Activated T-helper 1 cell treated with anti-CD3 and anti-CD28 coated beads, Interleukin-12 subunit alpha, Interleukin-12 subunit beta, Interleukin-2, Interleukin-4 antibody, amounts not matched to agents 30 ng/mL and 10 ng/mL and 1 ng/mL, durations not matched to agents 14 hours and 24 hours and 36 hours (primary cell): ENCODE measurements around the gene CCDC91. TPM values are rescaled to one million over a fixed set of nuclear protein-coding genes. Genes with fewer than 3 reads are reported as not detected.

Experiments
- DNase-seq: peaks from one replicate; pipeline ENCODE4 v3.0.0; 2021; ENCODE audit warnings: low spot score
- H3K27ac Mint-ChIP-seq: one replicate; pipeline ENCODE4 v1.8.0; 2021; ENCODE audit warnings: mild to moderate bottlenecking, mixed read lengths
- H3K27me3 Mint-ChIP-seq: one replicate; pipeline ENCODE4 v1.8.0; 2022; ENCODE audit warnings: mild to moderate bottlenecking, moderate library complexity, mixed read lengths; ENCODE audit not compliant: insufficient read depth
- H3K36me3 Mint-ChIP-seq: one replicate; pipeline ENCODE4 v1.8.0; 2021; ENCODE audit warnings: low read depth, mixed read lengths
- H3K4me1 Mint-ChIP-seq: one replicate; pipeline ENCODE4 v1.8.0; 2021; ENCODE audit warnings: low read depth, mixed read lengths
- H3K4me3 Mint-ChIP-seq: one replicate; pipeline ENCODE4 v1.8.0; 2021; ENCODE audit warnings: mild to moderate bottlenecking, moderate library complexity, mixed read lengths
- H3K9me3 Mint-ChIP-seq: one replicate; pipeline ENCODE4 v1.8.0; 2021; ENCODE audit warnings: mixed read lengths
- intact Hi-C: fragments of 100-400 bp; cut with micrococcal nuclease; formaldehyde crosslinking; loops from one replicate; pipeline ENCODE4 v1.15.1; 2024
- total RNA-seq: library from RNA; stranded (reverse); gene quantifications from 2 replicates; pipeline ENCODE4 v1.2.3, GENCODE V29; 2022

The CCDC91 gene
- total RNA-seq, 1 donor from 2014 or later = 12.9 TPM

GRCh38 chr12:28171356-28172060, 18.7 kb upstream of the CCDC91 start:
- peaks cover 10% of the 10 kb centered on the region for H3K4me1 Mint-ChIP-seq
- no peaks in the 10 kb centered on the region for H3K27me3 Mint-ChIP-seq
- no peak overlapping the region for H3K27ac Mint-ChIP-seq
- no peaks in the 10 kb centered on the region for H3K36me3 Mint-ChIP-seq
- intact Hi-C loops = loop anchor here (1.0 to 5.0 kb wide), 4 partner anchors 19 to 204 kb away; partner anchors contain the start of gene CCDC91
- no peak overlapping the region for H3K4me3 Mint-ChIP-seq
- DNase-seq = no peak
- H3K9me3 Mint-ChIP-seq = peaks cover 3% of the 10 kb centered on the region

- Mint-ChIP-seq H3K4me3 (no peak overlapping the region), H3K4me1 (peaks cover 10% of the 10 kb centered on the region), H3K9me3 (peaks cover 3% of the 10 kb centered on the region), H3K27me3 (no peaks in the 10 kb centered on the region), H3K36me3 (no peaks in the 10 kb centered on the region), H3K27ac (no peak overlapping the region)
- intact Hi-C loops = loop anchor here (5.0 kb wide), 2 partner anchors 105 to 205 kb away; no protein-coding TSS in a partner anchor
- no peak for DNase-seq
Observed at GRCh38 chr12:28172434-28173030, 17.7 kb upstream of the CCDC91 start.

- H3K4me3 Mint-ChIP-seq = no peak overlapping the region
- H3K27ac Mint-ChIP-seq = no peak overlapping the region
- H3K27me3 Mint-ChIP-seq = no peaks in the 10 kb centered on the region
- intact Hi-C loops = loop anchor here (5.0 kb wide), 2 partner anchors 106 to 206 kb away; no protein-coding TSS in a partner anchor
- DNase-seq = no peak
- H3K36me3 Mint-ChIP-seq = no peaks in the 10 kb centered on the region
- peaks cover 3% of the 10 kb centered on the region for H3K9me3 Mint-ChIP-seq
- peaks cover 10% of the 10 kb centered on the region for H3K4me1 Mint-ChIP-seq
Observed at GRCh38 chr12:28173440-28173839, 16.8 kb upstream of the CCDC91 start.

- intact Hi-C loops = no loop called here
- DNase-seq = no peak
- no peak overlapping the region for H3K4me3 Mint-ChIP-seq
- no peak overlapping the region for H3K27ac Mint-ChIP-seq
- H3K27me3 Mint-ChIP-seq = no peaks in the 10 kb centered on the region
- H3K9me3 Mint-ChIP-seq = peaks cover 3% of the 10 kb centered on the region
- H3K4me1 Mint-ChIP-seq = peaks cover 10% of the 10 kb centered on the region
- H3K36me3 Mint-ChIP-seq = no peaks in the 10 kb centered on the region
Observed at GRCh38 chr12:28175098-28175589, 15.1 kb upstream of the CCDC91 start.

GRCh38 chr12:28176295-28176694, 14.0 kb upstream of the CCDC91 start:
- no peaks in the 10 kb centered on the region for H3K36me3 Mint-ChIP-seq
- H3K9me3 Mint-ChIP-seq = peaks cover 3% of the 10 kb centered on the region
- H3K4me1 Mint-ChIP-seq = peaks cover 8% of the 10 kb centered on the region
- H3K27me3 Mint-ChIP-seq = no peaks in the 10 kb centered on the region
- intact Hi-C loops = no loop called here
- DNase-seq = no peak
- no peak overlapping the region for H3K27ac Mint-ChIP-seq
- no peak overlapping the region for H3K4me3 Mint-ChIP-seq

- H3K36me3 Mint-ChIP-seq = no peaks in the 10 kb centered on the region
- no peak overlapping the region for H3K4me3 Mint-ChIP-seq
Observed at GRCh38 chr12:28177461-28177860, 12.8 kb upstream of the CCDC91 start.

GRCh38 chr12:28177905-28178304, 12.4 kb upstream of the CCDC91 start:
- Mint-ChIP-seq H3K27ac (no peak overlapping the region), H3K4me1 (no peaks in the 10 kb centered on the region), H3K36me3 (no peaks in the 10 kb centered on the region), H3K9me3 (peaks cover 8% of the 10 kb centered on the region), H3K4me3 (no peak overlapping the region), H3K27me3 (no peaks in the 10 kb centered on the region)
- intact Hi-C loops = no loop called here
- no peak for DNase-seq

More at GRCh38 chr12:28177461-28177860, 12.8 kb upstream of the CCDC91 start:
- no peaks in the 10 kb centered on the region for H3K4me1 Mint-ChIP-seq
- no peaks in the 10 kb centered on the region for H3K27me3 Mint-ChIP-seq
- H3K27ac Mint-ChIP-seq = no peak overlapping the region
- no peak for DNase-seq
- H3K9me3 Mint-ChIP-seq = peaks cover 10% of the 10 kb centered on the region
- intact Hi-C loops = no loop called here

- no peak overlapping the region for H3K27ac Mint-ChIP-seq
- H3K4me3 Mint-ChIP-seq = no peak overlapping the region
- peaks cover under 1% of the 10 kb centered on the region for H3K27me3 Mint-ChIP-seq
- H3K36me3 Mint-ChIP-seq = no peaks in the 10 kb centered on the region
- no peaks in the 10 kb centered on the region for H3K4me1 Mint-ChIP-seq
- H3K9me3 Mint-ChIP-seq = peaks cover 11% of the 10 kb centered on the region
- intact Hi-C loops = no loop called here
- DNase-seq = no peak
Observed at GRCh38 chr12:28178775-28179174, 11.5 kb upstream of the CCDC91 start.

GRCh38 chr12:28180786-28181185, 9.5 kb upstream of the CCDC91 start:
- Mint-ChIP-seq H3K27me3 (peaks cover 3% of the 10 kb centered on the region), H3K4me3 (no peak overlapping the region), H3K9me3 (peaks cover 13% of the 10 kb centered on the region), H3K36me3 (no peaks in the 10 kb centered on the region), H3K4me1 (no peaks in the 10 kb centered on the region), H3K27ac (no peak overlapping the region)
- intact Hi-C loops = no loop called here
- DNase-seq = no peak

GRCh38 chr12:28184375-28184774, 5.9 kb upstream of the CCDC91 start:
- H3K27me3 Mint-ChIP-seq = peaks cover 3% of the 10 kb centered on the region
- DNase-seq = no peak
- H3K27ac Mint-ChIP-seq = no peak overlapping the region
- H3K9me3 Mint-ChIP-seq = peaks cover 18% of the 10 kb centered on the region
- intact Hi-C loops = no loop called here
- no peak overlapping the region for H3K4me3 Mint-ChIP-seq
- no peaks in the 10 kb centered on the region for H3K36me3 Mint-ChIP-seq
- H3K4me1 Mint-ChIP-seq = peaks cover 11% of the 10 kb centered on the region

- Mint-ChIP-seq H3K27me3 (peaks cover 3% of the 10 kb centered on the region), H3K4me1 (peaks cover 27% of the 10 kb centered on the region)
- intact Hi-C loops = no loop called here
Observed at GRCh38 chr12:28186500-28186899, 3.8 kb upstream of the CCDC91 start.

GRCh38 chr12:28189784-28190320, 404 bp upstream of the CCDC91 start:
- Mint-ChIP-seq H3K4me1 (peaks cover 39% of the 10 kb centered on the region), H3K27ac (peak overlapping the region; percentile 96), H3K4me3 (peak overlapping the region; percentile 91), H3K9me3 (peaks cover 12% of the 10 kb centered on the region), H3K36me3 (peaks cover 9% of the 10 kb centered on the region), H3K27me3 (no peaks in the 10 kb centered on the region)
- intact Hi-C loops = loop anchor here (1.0 to 10.0 kb wide), 5 partner anchors 19 to 913 kb away; partner anchors contain the start of gene MRPS35
- no peak for DNase-seq

More at GRCh38 chr12:28186500-28186899, 3.8 kb upstream of the CCDC91 start:
- peaks cover 5% of the 10 kb centered on the region for H3K36me3 Mint-ChIP-seq
- no peak overlapping the region for H3K27ac Mint-ChIP-seq
- H3K9me3 Mint-ChIP-seq = peaks cover 23% of the 10 kb centered on the region
- DNase-seq = no peak
- H3K4me3 Mint-ChIP-seq = no peak overlapping the region
